Fibroblast of upper back skin (primary cell): ENCODE results near the gene NRG2.

Experiments used
- DNase-seq: peaks from one replicate; pipeline ENCODE4 v3.0.0-alpha.2; 2013

The NRG2 gene

DNA sequence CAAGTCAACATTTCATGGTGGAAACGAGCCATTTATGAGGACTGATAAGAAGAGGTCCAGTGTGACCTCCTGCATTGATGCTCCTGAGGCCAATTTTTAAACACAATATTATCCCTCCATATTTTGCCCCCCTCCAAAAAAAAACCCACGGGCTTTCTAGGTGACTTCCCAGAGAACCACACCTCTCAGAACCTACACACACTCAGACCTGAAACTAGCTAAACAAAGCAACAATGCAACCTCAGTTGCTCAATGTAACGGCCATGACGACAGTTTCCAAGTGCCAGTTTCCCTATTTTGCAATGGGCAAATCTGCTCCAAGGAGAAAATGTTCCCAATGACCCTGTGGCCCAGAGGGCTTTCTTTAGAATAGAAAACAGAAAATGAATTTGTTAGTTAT, 3.5 kb downstream of the NRG2 start:
- no peak for DNase-seq

- peak; percentile 3 for DNase-seq
Measured at GRCh38 chr5:140038373-140038957, 4.6 kb downstream of the NRG2 start.

DNA sequence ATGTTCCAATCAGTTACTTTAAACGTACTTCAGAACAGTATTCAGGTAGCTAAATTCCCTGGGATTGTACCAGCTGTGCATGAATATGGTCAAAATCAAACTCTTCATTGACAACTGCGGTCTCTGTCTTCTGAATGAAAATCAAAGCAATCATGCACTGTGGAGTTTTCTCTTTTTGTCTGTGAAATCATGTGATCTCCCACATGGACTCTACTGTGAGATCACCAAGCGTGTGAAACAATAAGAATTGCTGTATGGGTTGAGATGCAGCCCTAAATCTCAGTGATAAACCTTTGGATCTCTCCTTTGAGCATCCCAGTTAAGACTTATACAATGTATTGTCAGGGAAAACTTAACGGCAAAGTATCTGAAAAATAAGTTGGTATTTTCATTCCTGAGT, 6.1 kb downstream of the NRG2 start:
- no peak for DNase-seq

DNA sequence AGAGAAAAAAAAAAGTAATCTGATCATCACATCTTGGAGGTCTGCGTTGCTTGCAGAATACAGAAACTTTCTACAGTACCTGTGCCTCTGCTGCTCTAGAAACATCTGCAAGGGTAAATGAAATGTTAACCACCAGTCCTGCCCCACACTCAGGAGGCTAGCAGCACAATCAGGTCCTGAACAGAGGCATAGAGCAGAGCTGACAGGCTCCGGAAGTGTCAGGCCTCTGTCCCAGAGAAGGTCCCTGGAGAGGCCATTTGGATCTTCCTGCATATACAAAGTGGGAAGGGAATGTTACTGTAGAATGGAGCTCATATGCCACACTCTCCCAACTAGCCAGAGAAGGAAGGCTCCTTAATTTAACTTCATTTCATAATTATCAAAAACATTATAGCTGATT, 7.2 kb downstream of the NRG2 start:
- DNase-seq: no peak

- no peak for DNase-seq
Measured at GRCh38 chr5:140033037-140033760, 9.9 kb downstream of the NRG2 start.

- DNase-seq: no peak
Measured at GRCh38 chr5:140032296-140032695, 10.8 kb downstream of the NRG2 start.

GRCh38 chr5:140027807-140028206, 15.3 kb downstream of the NRG2 start:
- DNase-seq: no peak

DNA sequence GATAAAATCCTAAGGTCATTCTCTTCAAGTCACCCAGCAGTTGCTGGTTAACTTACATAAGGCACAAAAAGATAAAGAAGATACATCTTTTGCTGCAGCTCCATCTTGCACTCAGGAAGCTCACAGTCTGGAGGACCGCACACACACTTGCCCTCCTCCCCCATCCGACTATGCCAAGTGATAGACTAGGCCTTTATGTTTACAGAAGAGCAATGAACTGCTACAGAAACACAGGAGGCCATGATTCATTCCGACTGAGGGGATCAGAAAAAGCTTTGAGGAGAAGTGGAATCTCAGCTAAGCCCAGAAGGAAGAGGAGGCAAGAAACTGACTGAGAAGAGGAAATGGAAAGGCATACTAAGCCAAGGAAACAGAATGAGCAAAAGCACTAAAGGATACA, 17.4 kb downstream of the NRG2 start:
- DNase-seq: no peak

DNA sequence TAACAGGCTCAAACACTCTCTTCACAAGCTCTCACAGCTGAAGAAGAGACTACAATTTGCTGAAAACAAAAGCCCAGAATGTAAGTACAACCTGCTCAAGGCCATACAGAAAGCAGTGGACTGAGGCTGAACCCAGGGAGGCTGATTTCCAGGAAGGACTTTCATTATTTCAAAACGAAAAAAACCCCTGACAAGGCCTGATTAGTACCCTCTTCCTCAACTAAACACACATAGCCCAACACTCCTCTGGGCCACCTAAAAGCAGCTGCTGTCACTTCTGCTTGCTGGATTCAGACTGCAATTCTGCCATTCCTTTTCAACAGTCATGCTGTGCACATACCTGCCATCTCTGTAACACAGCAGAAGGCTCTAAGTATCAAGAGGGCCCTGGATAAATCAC, 18.2 kb downstream of the NRG2 start:
- DNase-seq: no peak

- no peak for DNase-seq
Measured at GRCh38 chr5:140023611-140024191, 19.4 kb downstream of the NRG2 start.

- DNase-seq: no peak
Measured at GRCh38 chr5:140020601-140021177, 22.4 kb downstream of the NRG2 start.

DNA sequence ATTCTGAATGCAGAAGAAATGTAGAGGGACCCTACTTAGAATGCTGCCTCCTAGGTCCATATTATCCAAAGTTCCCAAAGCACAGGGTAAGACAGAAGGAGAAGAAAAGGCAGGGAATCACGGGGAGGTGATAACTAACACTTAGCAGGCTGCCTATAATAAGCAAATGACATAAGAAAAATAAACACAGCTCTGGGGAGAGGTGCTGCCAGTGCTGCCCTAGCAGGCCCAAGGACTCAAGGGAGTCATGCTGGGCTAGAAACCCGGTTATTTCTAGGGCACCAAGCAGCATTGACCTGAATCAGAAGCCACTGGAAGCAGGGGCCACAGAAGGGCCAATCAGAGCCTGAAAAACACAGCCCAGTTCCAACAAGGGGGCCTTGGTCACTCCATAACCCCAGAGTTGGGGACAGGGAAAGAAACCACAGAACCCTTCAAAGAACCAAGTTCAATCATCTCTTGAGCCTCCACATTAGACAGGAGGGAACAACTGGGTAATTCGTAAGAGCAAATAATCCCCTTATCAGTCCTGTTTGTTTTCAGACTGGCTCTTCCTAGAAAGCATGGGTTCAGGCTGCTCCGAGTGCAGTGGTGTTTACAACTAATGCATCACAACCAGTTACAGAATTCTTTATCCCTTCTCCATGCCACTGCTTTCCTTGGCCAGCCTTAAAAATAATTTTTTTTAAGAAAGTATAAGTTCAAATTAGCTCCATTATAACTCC, 24.0 kb downstream of the NRG2 start:
- DNase-seq: no peak

DNA sequence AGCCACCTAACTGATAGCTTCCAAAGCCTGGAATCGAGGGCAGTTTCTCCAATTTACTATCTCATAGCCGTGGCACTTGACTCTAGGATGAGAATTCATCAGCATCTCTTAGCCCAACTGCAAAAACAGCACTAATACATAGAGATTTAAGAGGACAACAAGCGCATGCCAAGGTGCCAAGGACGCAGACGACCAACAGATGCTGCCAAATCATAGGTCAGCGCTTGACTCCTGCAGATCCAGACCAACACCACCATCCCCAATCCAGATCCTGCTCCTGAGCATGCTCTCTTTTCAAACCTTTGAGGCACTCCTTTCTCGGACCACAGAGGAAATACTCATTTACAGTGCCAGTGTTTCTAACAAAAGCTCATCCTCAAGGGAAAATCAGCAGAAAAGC, 24.6 kb downstream of the NRG2 start:
- DNase-seq: no peak

DNA sequence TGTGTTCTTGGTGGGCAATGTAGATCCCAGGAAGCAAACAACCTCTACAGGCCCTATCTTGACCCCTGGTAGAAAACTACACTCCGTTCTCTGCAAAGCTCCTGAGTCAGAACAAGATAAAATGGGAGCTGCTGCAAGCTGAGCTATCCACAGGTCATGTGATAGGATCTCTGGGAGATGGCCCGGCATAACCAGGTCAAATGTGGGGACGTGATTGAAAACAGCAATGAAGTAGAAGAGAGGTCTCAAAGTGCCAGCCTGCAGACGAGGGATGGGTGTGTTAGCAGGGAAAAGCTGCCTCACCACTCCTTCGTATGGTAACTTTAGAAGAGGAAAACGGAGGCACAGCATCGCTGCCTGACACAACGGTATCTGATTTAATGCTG, 25.0 kb downstream of the NRG2 start:
- DNase-seq: no peak

- DNase-seq: no peak
Measured at GRCh38 chr5:140017397-140018095, 25.6 kb downstream of the NRG2 start.

DNA sequence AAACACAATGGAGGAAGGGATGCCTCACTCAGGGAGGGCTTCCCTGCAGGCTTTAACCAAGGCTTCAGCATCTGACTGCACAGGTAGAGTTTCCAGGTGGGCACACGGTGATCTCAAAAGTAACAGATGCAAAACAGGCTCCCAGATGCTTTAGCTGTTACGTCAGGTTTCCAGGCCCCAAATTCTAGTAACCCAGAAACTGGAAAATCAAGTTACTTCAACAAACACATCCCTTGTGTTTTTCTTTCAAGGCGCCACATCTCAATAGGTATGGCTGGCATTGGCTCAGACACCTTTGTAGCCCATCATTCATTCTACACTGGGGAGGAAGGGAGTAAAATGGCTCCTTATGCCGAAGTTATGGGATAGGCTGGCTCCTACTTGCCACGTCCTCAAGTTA, 27.4 kb downstream of the NRG2 start:
- no peak for DNase-seq

- no peak for DNase-seq
Measured at GRCh38 chr5:140014751-140015150, 28.3 kb downstream of the NRG2 start.

DNA sequence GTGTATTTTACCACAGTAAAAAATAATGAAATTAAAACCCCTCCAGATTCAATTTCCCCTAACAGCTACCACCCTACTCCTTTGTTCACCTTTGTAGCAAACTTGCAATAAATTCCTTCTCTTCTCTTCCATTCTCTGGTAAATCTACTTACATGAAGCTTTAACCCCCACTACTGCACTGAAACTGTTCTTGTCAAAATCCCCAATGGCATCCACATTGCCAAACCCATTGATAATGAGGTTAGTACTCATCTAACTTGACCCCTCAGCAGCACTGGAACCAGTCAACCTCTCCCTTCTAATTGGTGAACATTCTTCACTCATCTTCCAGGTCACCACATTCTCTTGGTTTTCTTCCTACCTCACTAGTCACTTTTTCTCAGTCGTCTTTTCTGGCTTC, 29.6 kb downstream of the NRG2 start:
- no peak for DNase-seq

GRCh38 chr5:140012443-140012842, 30.7 kb downstream of the NRG2 start:
- DNase-seq: no peak

DNA sequence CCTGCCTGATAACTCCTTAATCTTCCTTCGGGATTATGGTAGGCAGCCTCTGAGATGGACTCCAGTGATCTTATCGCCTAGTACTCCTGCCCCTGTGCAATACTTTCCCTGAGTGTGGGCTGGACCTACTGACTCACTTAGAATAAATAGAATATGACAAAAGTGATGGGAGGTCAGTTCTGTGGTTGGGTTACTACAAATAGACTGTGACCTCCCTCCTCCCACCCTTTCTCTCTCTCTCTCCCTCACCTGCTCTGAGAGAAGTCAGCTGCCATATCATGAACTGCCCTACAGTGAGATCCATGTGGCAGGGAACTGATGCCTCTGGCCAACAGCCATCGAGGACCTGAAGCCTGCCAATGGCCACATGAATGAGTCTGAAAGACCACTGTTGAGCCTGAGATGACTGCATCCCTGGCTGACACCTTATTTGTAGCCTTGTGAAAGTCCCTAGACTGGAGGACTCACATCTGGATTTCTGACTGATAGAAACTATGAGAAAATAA, 31.7 kb downstream of the NRG2 start:
- DNase-seq: no peak

- DNase-seq: no peak
Measured at GRCh38 chr5:140010798-140011197, 32.3 kb downstream of the NRG2 start.

DNA sequence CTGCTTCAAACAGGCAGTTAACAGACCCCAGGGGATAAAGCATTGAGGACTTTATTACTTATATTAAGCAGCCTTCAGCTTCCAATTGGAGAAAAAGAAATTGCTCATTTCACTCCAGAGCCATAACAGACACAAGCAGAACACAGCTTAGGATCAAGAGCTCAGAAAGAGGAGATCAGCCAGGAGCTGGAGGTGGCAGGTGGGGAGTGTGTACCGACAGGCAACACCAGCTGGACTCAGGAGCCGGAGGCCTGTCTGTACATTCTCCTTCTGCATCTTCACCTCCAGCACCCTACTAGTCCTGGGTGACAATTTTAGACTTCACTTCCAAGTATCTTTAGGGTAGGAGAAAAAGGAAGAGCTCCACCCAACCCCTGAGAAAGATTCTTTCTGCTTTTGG, 35.8 kb downstream of the NRG2 start:
- DNase-seq: no peak

DNA sequence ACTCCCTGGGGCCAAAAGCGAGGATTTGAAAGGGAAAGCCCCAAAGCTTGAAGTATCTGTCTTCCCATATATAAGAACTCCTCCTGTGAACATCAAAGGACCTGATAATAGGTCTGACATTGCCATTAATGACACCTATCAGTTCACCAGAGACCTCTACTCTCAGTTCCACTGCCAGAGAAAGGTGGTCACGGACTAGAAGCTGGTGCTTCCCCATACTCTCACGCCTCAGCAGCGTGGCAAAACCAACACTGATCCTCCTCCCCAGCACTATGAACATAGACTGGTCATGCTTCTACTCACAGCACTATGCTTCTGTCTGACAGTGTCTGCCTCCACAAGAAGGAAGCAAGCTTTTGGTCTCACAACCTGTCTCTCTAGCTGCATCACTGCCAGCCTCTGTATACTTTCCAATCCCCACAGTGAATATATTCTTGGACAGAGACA, 37.9 kb downstream of the NRG2 start:
- DNase-seq: no peak
